T47D (cell line): ENCODE results near the gene KLK10.

ENCODE experiments used
- DNase-seq, 2 experiments: peaks; one replicate each; pipeline versions ENCODE4 v3.0.0 to v3.0.0-alpha.2; 2011 to 2012; ENCODE audit warnings: low read depth in 1 of 2, low spot score in 1 of 2
- JUND ChIP-seq: IDR thresholded peaks from 2 replicates; pipeline ENCODE4 v1.6.1; 2012; ENCODE audit warnings: low read depth
- in situ Hi-C: cut with HindIII; loops from 2 replicates; pipeline ENCODE4 v1.10.0; 2016; ENCODE audit warnings: low sequenced_read_pairs, low pct_unique_long_range_greater_than_20kb

The KLK10 gene

DNA sequence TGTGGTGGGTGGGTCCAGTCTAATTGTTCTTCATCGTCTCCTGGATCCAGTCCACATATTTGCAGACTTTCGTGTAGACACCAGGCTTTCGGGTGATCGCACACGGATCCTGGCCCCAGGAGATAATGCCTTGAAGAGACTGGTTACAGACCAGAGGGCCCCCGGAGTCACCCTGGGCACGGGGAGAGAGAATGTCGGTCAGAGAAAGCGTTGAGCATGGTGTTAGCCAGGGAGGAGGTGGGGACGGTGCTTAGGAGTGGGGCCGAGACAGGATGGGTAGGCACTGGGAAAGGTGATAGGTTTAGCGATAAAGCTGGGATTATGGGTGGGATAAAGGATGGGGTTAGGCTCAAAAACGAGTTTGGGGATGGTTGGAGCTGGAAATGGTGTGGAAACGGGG, 3.0 kb upstream of the KLK10 start:
- in situ Hi-C loops = no loop called here
- no peak for DNase-seq
- no peak for TF ChIP-seq JUND

- peak in 1 of 2 experiments; percentile 74 for DNase-seq
- no peak for TF ChIP-seq JUND
- in situ Hi-C loops = no loop called here
These were observed 1.6 kb upstream of the KLK10 start for GRCh38 chr19:51020988-51021651.

DNA sequence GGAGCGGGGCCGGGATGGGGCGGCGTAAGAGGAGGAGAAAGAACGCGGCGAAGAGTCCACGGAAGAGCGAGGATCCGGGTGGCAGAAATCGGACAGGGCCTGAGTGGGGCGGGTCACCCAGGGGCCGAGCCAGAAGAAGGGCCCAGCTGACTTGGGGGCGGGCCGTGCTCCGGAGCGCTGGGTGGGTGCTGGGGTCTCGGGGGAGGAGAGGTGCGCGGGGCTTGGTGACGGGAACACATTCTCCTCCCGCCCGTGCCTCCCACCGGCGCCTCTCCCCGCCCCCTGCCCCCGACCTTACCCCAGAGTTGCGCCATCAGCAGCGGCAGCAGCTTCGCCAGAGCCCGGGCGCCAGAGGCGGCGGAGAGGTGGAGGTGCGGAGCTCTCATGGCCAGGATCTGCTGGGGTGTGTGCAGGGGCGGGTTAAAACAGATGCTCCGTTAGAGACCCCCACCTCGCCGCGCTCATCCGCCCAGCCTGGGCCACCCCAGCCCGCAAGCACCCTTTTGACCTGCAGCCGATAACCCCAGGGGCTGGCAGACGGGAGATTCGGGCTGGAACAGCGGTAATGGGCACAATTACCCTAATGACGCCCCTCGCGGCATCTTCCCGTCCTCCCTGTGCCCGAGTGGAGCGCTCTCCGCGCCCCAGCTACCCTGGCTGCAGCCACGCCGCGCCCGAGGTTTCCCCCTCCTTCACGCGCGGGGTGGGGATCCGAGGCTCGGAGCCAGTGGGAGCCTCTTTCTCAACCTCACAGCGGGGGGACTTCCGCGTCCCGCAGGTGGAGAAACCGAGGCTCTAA, 565 bp downstream of the KLK10 start:
- DNase-seq = peak in 1 of 2 experiments; percentile 85
- in situ Hi-C loops = no loop called here
- no peak for TF ChIP-seq JUND

DNA sequence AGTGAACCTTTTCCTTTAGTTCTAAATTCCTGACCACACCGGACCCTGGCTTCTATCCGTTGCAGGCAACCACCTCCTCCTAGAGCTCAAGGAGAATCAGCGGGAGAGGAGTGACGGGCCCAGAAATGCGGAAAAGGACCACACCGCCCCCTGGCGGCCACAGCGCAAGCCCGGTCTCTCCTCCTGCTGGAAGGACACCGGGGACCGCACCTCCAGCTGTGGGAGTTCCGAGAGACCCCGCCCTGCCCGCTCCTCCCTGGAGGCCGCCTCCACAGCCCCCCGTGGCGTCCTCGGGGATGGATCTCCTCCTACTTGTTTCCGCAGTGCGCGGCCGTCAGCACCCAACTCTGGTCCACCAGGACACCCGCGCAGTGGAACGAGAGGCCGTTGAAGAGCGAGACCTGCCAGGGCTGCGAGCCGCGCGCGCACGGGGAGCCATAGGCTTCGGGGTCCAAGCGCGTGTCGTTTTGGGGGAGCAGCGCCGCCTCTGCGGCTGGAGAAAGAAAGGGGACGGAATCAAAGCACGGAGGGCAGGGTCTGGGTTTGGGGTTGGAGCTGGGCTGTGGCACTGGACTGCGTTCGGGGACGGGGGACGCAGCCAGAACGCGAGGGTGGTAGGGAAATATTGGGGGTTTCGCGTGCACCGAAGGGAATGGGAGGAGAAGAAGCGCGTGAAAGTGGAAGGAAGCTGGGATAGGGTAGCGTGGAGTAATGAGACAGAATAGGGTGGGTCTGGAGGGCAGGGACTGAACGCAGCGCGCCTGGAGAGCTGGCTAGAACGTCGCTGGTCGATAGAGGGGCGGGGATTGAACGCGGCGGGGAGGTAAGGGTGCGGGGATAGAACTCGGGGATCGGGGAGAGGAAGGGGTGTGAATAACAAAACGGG, 2.5 kb downstream of the KLK10 start:
- TF ChIP-seq JUND = no peak
- DNase-seq = peak; percentile 85 to 93

DNA sequence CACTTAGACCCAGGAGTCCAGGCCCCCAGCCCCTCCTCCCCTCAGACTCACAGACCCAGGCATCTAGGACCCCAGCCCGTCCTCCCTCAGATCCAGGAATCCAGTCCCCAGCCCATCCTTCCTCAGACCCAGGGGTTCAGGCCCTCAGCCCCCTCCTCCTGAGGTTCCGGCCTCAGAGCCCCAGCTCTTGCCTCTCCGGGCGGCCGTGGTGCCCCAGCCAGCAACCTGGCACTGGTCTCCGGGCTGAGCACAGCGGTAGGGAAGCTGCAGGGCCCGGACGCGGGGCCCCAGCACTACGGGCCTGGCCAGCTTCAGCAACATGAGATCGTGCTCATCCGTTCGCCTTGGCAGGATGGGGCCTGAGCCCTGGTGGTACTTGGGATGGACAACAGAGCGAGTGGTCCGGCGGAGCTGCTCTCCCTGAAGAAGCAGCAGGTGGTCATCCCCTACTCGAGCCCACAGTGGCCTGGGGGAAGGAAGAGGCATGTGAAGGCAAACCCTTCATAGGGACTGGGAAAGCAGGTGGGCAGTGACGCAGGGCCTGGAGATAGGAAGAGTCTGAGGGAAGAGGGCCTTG, 3.7 kb downstream of the KLK10 start:
- no peak for DNase-seq
- in situ Hi-C loops = no loop called here
- TF ChIP-seq JUND = no peak

More for the DNA sequence above, 2.5 kb downstream of the KLK10 start:
- in situ Hi-C loops = no loop called here

DNA sequence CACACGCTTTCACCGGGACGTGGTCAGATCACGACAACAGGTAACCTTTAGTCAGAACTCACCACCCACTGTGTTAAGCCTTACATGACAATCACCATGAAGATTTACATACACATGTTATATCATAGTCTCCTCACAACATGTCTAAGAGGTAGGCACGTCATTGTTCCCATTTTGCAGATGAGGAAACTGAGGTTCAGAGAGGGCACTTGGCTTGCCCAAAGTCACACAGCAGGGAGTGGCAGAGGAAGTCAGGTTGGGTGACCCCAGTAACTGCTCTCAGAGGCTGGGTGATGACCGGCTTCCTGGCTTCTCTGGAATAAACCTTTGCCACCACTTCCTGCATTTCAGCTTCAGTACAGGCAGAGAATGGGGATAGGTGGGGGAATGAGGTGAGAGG, 5.3 kb downstream of the KLK10 start:
- in situ Hi-C loops = no loop called here
- no peak for TF ChIP-seq JUND
- no peak for DNase-seq

- in situ Hi-C loops = no loop called here
- no peak for DNase-seq
- no peak for TF ChIP-seq JUND
These were observed 6.8 kb downstream of the KLK10 start for GRCh38 chr19:51012661-51013190.

DNA sequence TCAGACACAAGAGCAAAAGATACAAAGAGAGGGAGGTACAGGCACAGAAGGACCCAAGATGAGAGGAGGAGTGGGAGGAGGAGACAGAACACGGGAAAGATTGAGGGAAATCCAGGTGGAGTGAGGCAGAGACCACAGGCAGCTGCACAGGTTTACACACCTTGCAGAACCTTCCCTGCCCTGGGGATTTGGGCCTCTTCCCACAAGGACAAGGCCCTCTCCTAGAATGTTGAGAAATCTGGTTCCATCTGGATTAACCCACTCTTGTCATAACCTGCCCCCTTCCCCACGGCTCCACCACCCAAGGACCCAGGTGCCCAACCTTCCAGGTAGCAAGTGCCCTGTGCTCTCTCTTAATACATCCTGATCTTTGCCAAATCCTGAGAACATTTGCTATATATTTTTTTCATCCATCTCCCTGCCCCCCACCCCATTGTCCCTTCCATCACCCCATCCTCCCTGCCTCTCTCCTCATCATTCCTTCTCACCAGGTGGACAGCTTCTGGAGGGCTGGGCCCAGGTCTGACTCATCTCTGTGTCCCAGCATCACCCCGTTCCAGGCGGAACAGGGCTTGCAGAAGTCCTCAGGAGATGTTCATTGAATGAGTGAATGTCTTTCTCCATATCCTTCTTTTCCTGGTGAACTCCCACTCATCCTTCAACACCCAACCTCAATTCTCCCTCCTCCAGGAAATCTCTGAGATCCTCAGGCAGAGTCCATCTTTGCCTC, 9.3 kb downstream of the KLK10 start:
- no peak for TF ChIP-seq JUND
- in situ Hi-C loops = no loop called here

DNA sequence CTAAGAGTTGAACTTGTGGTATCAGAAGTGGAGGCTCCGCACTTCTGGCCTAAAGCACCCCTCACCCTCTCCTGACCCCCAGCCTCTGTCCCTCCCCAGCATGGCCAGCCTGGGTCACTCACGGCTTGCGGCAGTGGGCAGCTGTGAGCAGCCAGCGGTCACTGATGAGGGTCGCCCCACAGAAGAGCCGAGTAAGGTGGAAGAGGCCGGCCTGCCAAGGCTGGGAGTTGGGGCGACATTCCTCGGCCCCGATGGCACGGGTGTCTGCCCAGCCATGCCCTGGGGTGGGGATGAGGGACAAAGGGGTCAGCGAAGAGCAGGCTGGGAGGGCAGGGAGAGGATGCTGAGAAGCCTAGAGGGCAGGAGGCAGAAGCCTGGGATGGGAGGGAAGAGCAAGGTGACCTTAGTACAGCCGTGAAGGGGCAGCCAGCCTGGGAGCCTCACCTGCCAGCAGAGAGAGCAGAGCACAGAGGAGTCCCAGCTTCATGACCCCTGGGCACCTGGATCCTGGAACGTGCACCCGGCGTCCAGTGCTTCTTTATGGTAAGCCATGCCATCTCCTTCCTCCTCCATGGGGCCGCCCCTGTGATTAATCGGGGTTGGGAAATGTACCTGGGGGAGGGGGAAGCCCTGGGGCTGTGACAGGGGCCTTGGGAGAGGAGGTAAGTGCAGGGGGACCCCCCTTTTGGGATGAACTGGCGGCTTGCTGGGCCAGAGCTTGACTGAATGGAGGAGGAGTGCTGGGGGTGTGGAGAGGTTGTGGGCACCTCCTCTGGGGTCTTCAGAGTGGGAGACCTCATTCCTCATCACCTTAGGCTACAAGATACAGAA, 10.2 kb downstream of the KLK10 start:
- no peak for TF ChIP-seq JUND
- in situ Hi-C loops = no loop called here
- no peak for DNase-seq

More for the DNA sequence above, 9.3 kb downstream of the KLK10 start:
- no peak for DNase-seq

DNA sequence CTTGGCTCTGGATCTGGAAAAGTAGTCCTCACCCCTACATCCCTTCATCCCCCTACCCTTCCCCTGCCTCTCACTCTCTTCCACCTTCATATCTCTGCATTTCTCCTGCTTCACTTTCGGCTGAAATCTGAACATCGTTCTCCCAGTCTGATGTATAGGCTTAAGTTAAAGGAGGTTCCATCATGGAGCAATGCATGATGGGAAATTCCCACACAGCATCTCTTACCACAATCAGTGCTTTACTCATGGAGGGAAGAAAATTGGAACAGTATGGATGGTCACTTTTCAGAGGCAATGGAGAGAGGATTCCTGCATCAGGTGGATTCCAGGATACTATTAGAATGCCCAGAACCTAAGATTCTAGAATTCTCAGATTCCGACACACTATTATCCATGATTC, 12.0 kb downstream of the KLK10 start:
- no peak for DNase-seq
- no peak for TF ChIP-seq JUND
- in situ Hi-C loops = no loop called here

DNA sequence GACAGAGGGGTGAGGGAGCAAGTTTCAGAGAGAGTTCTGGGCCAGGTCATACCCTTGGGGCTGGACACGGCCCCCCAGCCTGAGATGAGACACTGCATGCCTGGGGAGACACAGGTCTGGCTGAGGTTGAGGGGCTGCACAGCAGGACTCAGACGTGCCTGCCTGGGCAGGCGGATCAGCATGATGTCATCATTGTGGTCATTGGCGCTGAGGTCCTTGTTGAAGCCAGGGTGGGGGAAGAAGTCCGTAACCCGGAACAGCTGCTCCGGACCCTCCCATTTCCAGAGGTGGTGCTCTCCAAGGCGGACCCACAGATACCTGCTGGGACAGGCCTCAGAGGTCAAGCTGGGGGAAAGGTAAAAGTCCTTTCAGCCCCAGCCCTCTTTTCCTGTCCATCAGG, 13.1 kb downstream of the KLK10 start:
- TF ChIP-seq JUND = no peak
- DNase-seq = no peak
- in situ Hi-C loops = no loop called here
